ENCODE results near the gene PDX1. TPM values are rescaled to one million over a fixed set of nuclear protein-coding genes. Genes with fewer than 3 reads are reported as not detected.

The PDX1 gene
- not detected for total RNA-seq

DNA sequence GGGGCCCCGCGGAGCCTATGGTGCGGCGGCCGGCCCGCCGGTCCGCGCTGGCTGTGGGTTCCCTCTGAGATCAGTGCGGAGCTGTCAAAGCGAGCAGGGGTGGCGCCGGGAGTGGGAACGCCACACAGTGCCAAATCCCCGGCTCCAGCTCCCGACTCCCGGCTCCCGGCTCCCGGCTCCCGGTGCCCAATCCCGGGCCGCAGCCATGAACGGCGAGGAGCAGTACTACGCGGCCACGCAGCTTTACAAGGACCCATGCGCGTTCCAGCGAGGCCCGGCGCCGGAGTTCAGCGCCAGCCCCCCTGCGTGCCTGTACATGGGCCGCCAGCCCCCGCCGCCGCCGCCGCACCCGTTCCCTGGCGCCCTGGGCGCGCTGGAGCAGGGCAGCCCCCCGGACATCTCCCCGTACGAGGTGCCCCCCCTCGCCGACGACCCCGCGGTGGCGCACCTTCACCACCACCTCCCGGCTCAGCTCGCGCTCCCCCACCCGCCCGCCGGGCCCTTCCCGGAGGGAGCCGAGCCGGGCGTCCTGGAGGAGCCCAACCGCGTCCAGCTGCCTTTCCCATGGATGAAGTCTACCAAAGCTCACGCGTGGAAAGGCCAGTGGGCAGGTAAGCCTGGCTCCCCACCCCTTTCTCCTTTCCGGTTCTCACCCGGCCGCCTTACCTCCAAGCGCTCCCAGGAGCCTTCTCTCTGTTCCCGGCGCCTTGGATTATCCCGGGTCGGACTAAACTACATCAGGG is at the start of gene PDX1:
Gene PDX1, plus strand, starts transcription at position 67 of the 743 bp plus-strand sequence. Its CDS starts 139 bp downstream, at position 206.
- Mint-ChIP-seq H3K27me3 (ENCODE audit: low read depth) (peaks cover 77% of the 10 kb centered on the region), H3K9me3 (no peaks in the 10 kb centered on the region), H3K27ac (no peak within 1 kb of the TSS), H3K4me1 (ENCODE audit: low read depth) (peaks cover 39% of the 10 kb centered on the region), H3K4me3 (peak within 1 kb of the TSS; percentile 68), H3K36me3 (ENCODE audit: low read depth) (no peaks in the 10 kb centered on the region)
- CTCF ChIA-PET: interaction anchor here (0.5 to 1.7 kb wide), 6 partner anchors 34 to 532 kb away, joined by 3 to 6 read pairs (median 3); partner anchors contain the start of gene CDX2
- intact Hi-C loops (cut with micrococcal nuclease): loop anchor here (2.0 to 5.0 kb wide), 3 partner anchors 35 to 493 kb away; partner anchors contain the start of gene GSX1
- DNase-seq: no peak

GRCh38 chr13:27878274-27878673 is 41.5 kb upstream of the PDX1 start:
- peaks cover 42% of the 10 kb centered on the region for H3K27me3 Mint-ChIP-seq (ENCODE audit: low read depth)
- CTCF ChIA-PET: no interaction called here
- H3K36me3 Mint-ChIP-seq (ENCODE audit: low read depth): no peaks in the 10 kb centered on the region
- no peak overlapping the region for H3K27ac Mint-ChIP-seq
- intact Hi-C loops (cut with micrococcal nuclease): no loop called here
- no peak for DNase-seq
- H3K4me3 Mint-ChIP-seq: no peak overlapping the region
- H3K4me1 Mint-ChIP-seq (ENCODE audit: low read depth): no peaks in the 10 kb centered on the region
- H3K9me3 Mint-ChIP-seq: no peaks in the 10 kb centered on the region

GRCh38 chr13:27889471-27889870 is 30.3 kb upstream of the PDX1 start:
- Mint-ChIP-seq H3K4me1 (ENCODE audit: low read depth) (no peaks in the 10 kb centered on the region), H3K27me3 (ENCODE audit: low read depth) (peaks cover 23% of the 10 kb centered on the region), H3K4me3 (no peak overlapping the region), H3K36me3 (ENCODE audit: low read depth) (no peaks in the 10 kb centered on the region), H3K27ac (no peak overlapping the region), H3K9me3 (peaks cover 9% of the 10 kb centered on the region)
- DNase-seq: no peak
- intact Hi-C loops (cut with micrococcal nuclease): no loop called here
- CTCF ChIA-PET: interaction anchor here (0.7 kb wide), 1 partner anchor 67 kb away, joined by 4 read pairs; no protein-coding TSS in a partner anchor

GRCh38 chr13:27896726-27897125 is 23.1 kb upstream of the PDX1 start:
- H3K4me3 Mint-ChIP-seq: no peak overlapping the region
- no peak for DNase-seq
- peaks cover 46% of the 10 kb centered on the region for H3K27me3 Mint-ChIP-seq (ENCODE audit: low read depth)
- H3K36me3 Mint-ChIP-seq (ENCODE audit: low read depth): no peaks in the 10 kb centered on the region
- H3K4me1 Mint-ChIP-seq (ENCODE audit: low read depth): no peaks in the 10 kb centered on the region
- H3K27ac Mint-ChIP-seq: no peak overlapping the region
- intact Hi-C loops (cut with micrococcal nuclease): no loop called here
- H3K9me3 Mint-ChIP-seq: peaks cover 8% of the 10 kb centered on the region
- CTCF ChIA-PET: interaction anchor here (0.6 kb wide), 1 partner anchor 1555 kb away, joined by 5 read pairs; no protein-coding TSS in a partner anchor

DNA sequence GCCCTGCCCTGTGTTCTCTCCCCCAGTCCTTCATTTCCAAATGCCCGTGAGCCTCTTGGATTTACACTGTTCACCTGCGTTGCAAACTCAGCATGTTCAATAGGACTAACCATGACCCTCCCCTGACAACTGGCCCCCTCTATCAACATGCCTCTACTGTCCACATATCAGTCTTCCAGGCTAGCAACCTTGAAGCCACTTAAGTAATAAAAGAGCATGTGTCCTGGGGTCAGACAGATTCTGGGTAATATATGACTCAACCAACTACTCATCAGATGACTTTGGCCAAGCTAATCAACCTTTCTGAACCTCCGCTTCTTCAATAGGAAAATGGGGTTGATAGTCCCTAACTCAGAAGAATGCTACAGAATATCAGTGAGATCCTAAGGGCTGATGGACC is 15.1 kb upstream of the PDX1 start:
- H3K27ac Mint-ChIP-seq: no peak overlapping the region
- CTCF ChIA-PET: no interaction called here
- no peak for DNase-seq
- H3K4me3 Mint-ChIP-seq: no peak overlapping the region
- H3K9me3 Mint-ChIP-seq: no peaks in the 10 kb centered on the region
- no peaks in the 10 kb centered on the region for H3K4me1 Mint-ChIP-seq (ENCODE audit: low read depth)
- H3K27me3 Mint-ChIP-seq (ENCODE audit: low read depth): peaks cover 57% of the 10 kb centered on the region
- H3K36me3 Mint-ChIP-seq (ENCODE audit: low read depth): no peaks in the 10 kb centered on the region
- intact Hi-C loops (cut with micrococcal nuclease): no loop called here

- Mint-ChIP-seq H3K9me3 (no peaks in the 10 kb centered on the region), H3K27ac (no peak overlapping the region), H3K27me3 (ENCODE audit: low read depth) (peaks cover 52% of the 10 kb centered on the region), H3K4me3 (no peak overlapping the region), H3K36me3 (ENCODE audit: low read depth) (no peaks in the 10 kb centered on the region), H3K4me1 (ENCODE audit: low read depth) (no peaks in the 10 kb centered on the region)
- CTCF ChIA-PET: interaction anchor here (0.6 kb wide), 2 partner anchors 37 to 197 kb away, joined by 3 read pairs; no protein-coding TSS in a partner anchor
- intact Hi-C loops (cut with micrococcal nuclease): no loop called here
- no peak for DNase-seq
Observed at GRCh38 chr13:27905650-27906049, 14.2 kb upstream of the PDX1 start.

DNA sequence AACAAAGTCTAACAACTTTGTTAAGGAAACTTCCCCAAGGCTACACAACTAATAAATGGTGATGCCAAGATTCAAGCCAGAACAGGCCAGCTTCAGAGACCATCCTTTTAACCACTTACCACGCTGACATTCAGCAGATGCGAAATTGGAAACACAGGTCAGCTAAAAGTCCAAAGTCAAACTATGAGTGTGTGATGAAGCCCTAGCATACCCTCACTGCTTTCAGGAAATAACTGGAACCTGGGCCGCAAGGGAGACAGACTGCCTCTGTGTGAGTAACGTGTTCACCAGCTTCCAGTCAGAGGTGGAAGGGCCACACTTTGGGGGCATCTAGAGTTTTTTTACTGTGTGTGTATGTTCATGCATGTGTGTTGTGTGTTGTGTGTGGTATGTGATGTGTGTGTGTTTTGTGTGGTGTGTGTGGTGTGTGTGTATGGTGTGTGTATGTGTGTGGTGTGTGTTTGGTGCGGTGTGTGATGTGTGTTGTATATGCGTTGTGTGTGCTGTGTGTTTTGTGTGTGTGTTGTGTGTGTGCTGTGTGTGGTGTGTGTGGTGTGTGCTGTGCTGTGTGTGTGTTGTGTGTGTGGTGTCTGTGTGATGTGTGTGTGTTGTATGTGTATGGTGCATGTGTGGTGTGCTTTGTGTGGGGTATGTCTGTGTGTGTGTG is 12.5 kb upstream of the PDX1 start:
- Mint-ChIP-seq H3K36me3 (ENCODE audit: low read depth) (no peaks in the 10 kb centered on the region), H3K4me3 (no peak overlapping the region), H3K27me3 (ENCODE audit: low read depth) (peaks cover 44% of the 10 kb centered on the region), H3K9me3 (no peaks in the 10 kb centered on the region), H3K27ac (no peak overlapping the region), H3K4me1 (ENCODE audit: low read depth) (no peaks in the 10 kb centered on the region)
- intact Hi-C loops (cut with micrococcal nuclease): no loop called here
- DNase-seq: no peak
- CTCF ChIA-PET: no interaction called here

DNA sequence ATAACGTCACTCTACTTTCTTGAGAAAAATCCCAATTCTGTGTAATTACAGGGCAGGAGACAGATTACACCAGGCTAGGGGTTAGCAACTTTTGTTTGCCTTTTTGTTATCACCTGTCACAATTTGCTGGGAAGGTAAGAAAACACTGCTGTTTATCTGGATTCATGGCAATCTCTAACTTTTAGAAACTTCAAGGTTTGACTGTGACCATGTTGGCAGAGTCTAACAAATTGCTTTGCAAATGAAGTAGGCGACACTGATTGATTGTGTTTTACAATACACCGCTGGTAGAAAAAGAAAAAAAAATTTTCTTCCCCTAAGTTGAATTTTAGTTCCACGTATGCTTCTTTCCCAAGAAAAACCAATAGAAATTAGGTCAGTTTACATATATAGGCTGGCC is 10.4 kb upstream of the PDX1 start:
- Mint-ChIP-seq H3K4me3 (no peak overlapping the region), H3K4me1 (ENCODE audit: low read depth) (no peaks in the 10 kb centered on the region), H3K36me3 (ENCODE audit: low read depth) (no peaks in the 10 kb centered on the region), H3K27me3 (ENCODE audit: low read depth) (peaks cover 38% of the 10 kb centered on the region), H3K27ac (no peak overlapping the region), H3K9me3 (no peaks in the 10 kb centered on the region)
- no peak for DNase-seq
- CTCF ChIA-PET: interaction anchor here (0.7 kb wide), 1 partner anchor 24 kb away, joined by 9 read pairs; no protein-coding TSS in a partner anchor
- intact Hi-C loops (cut with micrococcal nuclease): no loop called here

GRCh38 chr13:27911521-27911920 is 8.3 kb upstream of the PDX1 start:
- Mint-ChIP-seq H3K4me3 (no peak overlapping the region), H3K27ac (no peak overlapping the region), H3K36me3 (ENCODE audit: low read depth) (no peaks in the 10 kb centered on the region), H3K9me3 (no peaks in the 10 kb centered on the region), H3K4me1 (ENCODE audit: low read depth) (no peaks in the 10 kb centered on the region), H3K27me3 (ENCODE audit: low read depth) (peaks cover 38% of the 10 kb centered on the region)
- no peak for DNase-seq
- intact Hi-C loops (cut with micrococcal nuclease): no loop called here
- CTCF ChIA-PET: interaction anchor here (0.7 to 1.2 kb wide), 2 partner anchors 71 to 929 kb away, joined by 3 to 6 read pairs; no protein-coding TSS in a partner anchor

DNA sequence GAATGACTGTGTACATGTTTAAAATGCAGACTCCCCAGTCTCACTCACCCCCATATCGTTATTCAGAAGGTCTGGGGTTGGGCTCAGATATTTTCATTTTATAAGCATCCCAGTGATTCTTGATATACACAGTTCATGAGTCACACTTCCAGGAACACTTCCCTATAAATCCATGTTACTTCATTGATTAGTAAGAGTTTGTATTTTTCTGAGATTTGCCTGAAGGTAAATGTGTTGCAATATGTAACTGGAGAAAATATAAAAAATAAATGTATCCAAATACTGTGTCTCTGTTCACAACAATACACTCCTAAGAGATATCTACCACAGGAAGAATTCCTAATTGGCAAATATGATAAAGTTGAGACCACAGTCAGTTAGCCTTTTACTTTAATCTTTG is 6.6 kb upstream of the PDX1 start:
- CTCF ChIA-PET: no interaction called here
- H3K4me3 Mint-ChIP-seq: no peak overlapping the region
- DNase-seq: no peak

DNA sequence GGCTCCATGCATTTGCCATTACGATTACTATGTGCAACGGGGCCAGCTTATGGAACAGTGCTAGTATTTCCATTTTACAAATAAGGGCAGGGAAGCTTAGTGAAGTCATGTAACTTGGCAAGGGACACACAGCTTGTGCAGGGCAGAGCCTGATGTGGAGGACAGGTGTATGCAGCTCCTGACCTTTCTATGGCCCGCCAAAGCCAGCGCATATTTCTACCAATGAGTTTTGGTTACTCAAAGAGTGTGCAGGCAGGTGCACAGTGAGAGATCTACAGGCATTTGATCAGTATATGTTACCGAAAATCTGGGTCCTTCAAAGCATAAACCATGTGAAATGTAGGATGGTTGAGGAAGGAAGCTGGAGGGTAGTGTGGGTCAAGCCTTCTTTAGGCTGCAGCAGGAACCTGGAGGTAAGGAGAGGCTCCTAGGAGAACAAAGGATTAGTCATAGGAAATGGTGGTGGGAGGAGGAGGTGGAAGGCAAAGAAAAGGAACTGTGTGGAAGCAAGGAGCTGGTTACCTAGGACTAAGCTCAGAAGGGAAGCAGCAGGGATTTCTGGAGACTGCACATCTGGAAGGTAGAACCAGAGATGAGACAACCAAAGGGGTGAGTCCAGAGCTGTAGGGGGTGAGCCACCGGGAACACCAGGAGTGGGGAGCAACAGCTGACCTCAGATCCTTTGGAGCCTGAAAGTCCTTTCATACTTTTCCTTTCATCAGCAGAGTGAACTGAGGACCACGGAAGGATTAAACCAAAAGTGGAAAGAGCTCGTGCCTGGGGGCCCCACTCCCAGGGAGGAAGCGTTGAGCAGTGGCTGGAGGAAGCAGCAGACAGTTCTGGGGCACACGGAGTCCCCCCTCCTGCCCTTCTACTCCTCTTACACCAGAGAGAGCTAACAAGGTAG is 4.2 kb upstream of the PDX1 start:
- H3K4me1 Mint-ChIP-seq (ENCODE audit: low read depth): peaks cover 24% of the 10 kb centered on the region
- DNase-seq: no peak
- H3K36me3 Mint-ChIP-seq (ENCODE audit: low read depth): no peaks in the 10 kb centered on the region
- intact Hi-C loops (cut with micrococcal nuclease): no loop called here
- H3K4me3 Mint-ChIP-seq: no peak overlapping the region
- CTCF ChIA-PET: interaction anchor here (0.6 to 1.7 kb wide), 6 partner anchors 30 to 108 kb away, joined by 3 to 9 read pairs (median 5); no protein-coding TSS in a partner anchor
- H3K27me3 Mint-ChIP-seq (ENCODE audit: low read depth): peaks cover 48% of the 10 kb centered on the region
- no peak overlapping the region for H3K27ac Mint-ChIP-seq
- no peaks in the 10 kb centered on the region for H3K9me3 Mint-ChIP-seq

More for the DNA sequence above, 6.6 kb upstream of the PDX1 start:
- no peaks in the 10 kb centered on the region for H3K9me3 Mint-ChIP-seq
- peaks cover 11% of the 10 kb centered on the region for H3K4me1 Mint-ChIP-seq (ENCODE audit: low read depth)
- intact Hi-C loops (cut with micrococcal nuclease): no loop called here
- no peak overlapping the region for H3K27ac Mint-ChIP-seq
- H3K27me3 Mint-ChIP-seq (ENCODE audit: low read depth): peaks cover 45% of the 10 kb centered on the region
- H3K36me3 Mint-ChIP-seq (ENCODE audit: low read depth): no peaks in the 10 kb centered on the region
